Tibial nerve (tissue), 4 donors: Measurements from ENCODE around the gene PTDSS2.

Experiments used
- CTCF ChIP-seq, 5 experiments: fragments of 200-600 bp in 3 of 5; fragments of 450-650 bp in 2 of 5; sonication (generic) in 3 of 5; IDR thresholded peaks; one replicate each; pipeline ENCODE4 v1.5.1; 2016 to 2019; ENCODE audit warnings: antibody characterized with exemption in 5 of 5, mild to moderate bottlenecking in 3 of 5, moderate library complexity in 2 of 5
- EP300 ChIP-seq, 2 donors: sonication (generic); formaldehyde crosslinking; IDR thresholded peaks; one replicate each; pipeline ENCODE4 v1.6.1; 2017; ENCODE audit warnings: antibody characterized with exemption in 2 of 2, mild to moderate bottlenecking in 1 of 2
- POLR2A ChIP-seq, 2 donors: fragments of 450-650 bp; IDR thresholded peaks; one replicate each; pipeline ENCODE4 v1.6.1; 2017; ENCODE audit warnings: antibody characterized with exemption in 2 of 2, mild to moderate bottlenecking in 2 of 2, moderate library complexity in 2 of 2

GRCh38 chr11:420911-421321 lies 29.2 kb upstream of the PTDSS2 start:
- TF ChIP-seq POLR2A (IDR thresholded peaks at IDR 0.05) (no peak), CTCF (IDR thresholded peaks at IDR 0.05) (no peak), EP300 (IDR thresholded peaks at IDR 0.05) (no peak)
